HL-60 (cell line): ENCODE measurements around the gene PNPLA2.

ENCODE experiments used
- DNase-seq, 2 experiments: peaks; one replicate each; pipeline ENCODE4 v3.0.0-alpha.2; 2010 to 2020; ENCODE audit warnings: low read depth in 1 of 2, low spot score in 1 of 2
- H3K27ac ChIP-seq: fragments of 250-450 bp; sonication (Bioruptor Pico); replicated peaks from 2 replicates; pipeline ENCODE4 v1.5.1; 2020; ENCODE audit warnings: mild to moderate bottlenecking, moderate library complexity
- H3K27me3 ChIP-seq: fragments of 250-450 bp; sonication (Bioruptor Pico); 2 replicates; pipeline ENCODE4 v1.5.1; 2021; ENCODE audit warnings: mild to moderate bottlenecking, moderate library complexity; ENCODE audit not compliant: insufficient read depth, poor library complexity, severe bottlenecking
- H3K4me3 ChIP-seq: replicated peaks from 2 replicates; pipeline ENCODE4 v1.5.1; 2011; ENCODE audit warnings: mild to moderate bottlenecking, control low read depth, low read length; ENCODE audit not compliant: insufficient read depth
- CTCF ChIP-seq: IDR thresholded peaks from one replicate; pipeline ENCODE4 v1.5.1; 2011; ENCODE audit warnings: low read length, control low read depth, inconsistent platforms; ENCODE audit not compliant: insufficient read depth
- GABPA ChIP-seq: IDR thresholded peaks from 2 replicates; pipeline ENCODE4 v1.6.1; 2012; ENCODE audit warnings: low read depth
- POLR2AphosphoS5 ChIP-seq: IDR thresholded peaks from 2 replicates; pipeline ENCODE4 v1.6.1; 2012; ENCODE audit warnings: low read depth
- SPI1 ChIP-seq: IDR thresholded peaks from 2 replicates; pipeline ENCODE4 v1.6.1; 2012; ENCODE audit warnings: low read depth, mild to moderate bottlenecking, borderline replicate concordance
- TF ChIP-seq, protein P1 (sequence below): IDR thresholded peaks from 2 replicates; pipeline ENCODE4 v1.6.1; 2012; ENCODE audit warnings: low read depth; ENCODE audit not compliant: insufficient replicate concordance

PNPLA2 gene

DNA sequence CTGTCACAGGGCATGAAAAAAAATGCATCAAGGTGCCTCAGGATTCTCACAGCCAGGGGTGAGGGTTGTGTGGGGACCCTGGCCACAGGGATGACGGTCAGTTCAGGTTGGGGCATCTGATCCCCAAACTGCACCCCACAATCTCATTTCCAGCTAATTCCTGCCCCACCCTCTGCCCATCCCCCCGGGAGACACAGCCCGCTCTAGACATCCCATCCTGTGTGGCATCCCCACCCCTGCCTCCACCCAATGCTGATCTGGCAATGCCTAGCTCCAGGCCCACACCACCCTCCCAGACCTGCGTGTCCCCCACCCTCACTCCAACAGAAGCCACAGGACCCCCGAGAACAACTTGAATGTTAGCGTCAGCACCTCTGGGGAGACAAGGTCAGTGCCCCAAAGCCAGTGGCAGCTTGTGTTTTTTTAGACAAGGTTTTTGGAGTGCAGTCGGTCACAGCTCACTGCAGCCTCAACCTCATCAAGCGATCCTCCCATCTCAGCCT, 49.2 kb downstream of the PNPLA2 start:
- Histone ChIP-seq H3K4me3 (no peak overlapping the region), H3K27me3 (peaks cover 1% of the 10 kb centered on the region), H3K27ac (no peak overlapping the region)
- TF ChIP-seq POLR2AphosphoS5 (no peak), SPI1 (no peak), CTCF (no peak), GABPA (no peak)
- TF ChIP-seq, protein P1, sequence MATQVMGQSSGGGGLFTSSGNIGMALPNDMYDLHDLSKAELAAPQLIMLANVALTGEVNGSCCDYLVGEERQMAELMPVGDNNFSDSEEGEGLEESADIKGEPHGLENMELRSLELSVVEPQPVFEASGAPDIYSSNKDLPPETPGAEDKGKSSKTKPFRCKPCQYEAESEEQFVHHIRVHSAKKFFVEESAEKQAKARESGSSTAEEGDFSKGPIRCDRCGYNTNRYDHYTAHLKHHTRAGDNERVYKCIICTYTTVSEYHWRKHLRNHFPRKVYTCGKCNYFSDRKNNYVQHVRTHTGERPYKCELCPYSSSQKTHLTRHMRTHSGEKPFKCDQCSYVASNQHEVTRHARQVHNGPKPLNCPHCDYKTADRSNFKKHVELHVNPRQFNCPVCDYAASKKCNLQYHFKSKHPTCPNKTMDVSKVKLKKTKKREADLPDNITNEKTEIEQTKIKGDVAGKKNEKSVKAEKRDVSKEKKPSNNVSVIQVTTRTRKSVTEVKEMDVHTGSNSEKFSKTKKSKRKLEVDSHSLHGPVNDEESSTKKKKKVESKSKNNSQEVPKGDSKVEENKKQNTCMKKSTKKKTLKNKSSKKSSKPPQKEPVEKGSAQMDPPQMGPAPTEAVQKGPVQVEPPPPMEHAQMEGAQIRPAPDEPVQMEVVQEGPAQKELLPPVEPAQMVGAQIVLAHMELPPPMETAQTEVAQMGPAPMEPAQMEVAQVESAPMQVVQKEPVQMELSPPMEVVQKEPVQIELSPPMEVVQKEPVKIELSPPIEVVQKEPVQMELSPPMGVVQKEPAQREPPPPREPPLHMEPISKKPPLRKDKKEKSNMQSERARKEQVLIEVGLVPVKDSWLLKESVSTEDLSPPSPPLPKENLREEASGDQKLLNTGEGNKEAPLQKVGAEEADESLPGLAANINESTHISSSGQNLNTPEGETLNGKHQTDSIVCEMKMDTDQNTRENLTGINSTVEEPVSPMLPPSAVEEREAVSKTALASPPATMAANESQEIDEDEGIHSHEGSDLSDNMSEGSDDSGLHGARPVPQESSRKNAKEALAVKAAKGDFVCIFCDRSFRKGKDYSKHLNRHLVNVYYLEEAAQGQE: no peak
- DNase-seq: no peak

- Histone ChIP-seq H3K4me3 (no peak overlapping the region), H3K27ac (no peak overlapping the region), H3K27me3 (no peaks in the 10 kb centered on the region)
- no peak for DNase-seq
- TF ChIP-seq SPI1 (no peak), POLR2AphosphoS5 (no peak), CTCF (no peak), GABPA (no peak)
- TF ChIP-seq, protein P1: no peak
These were observed 49.7 kb downstream of the PNPLA2 start for GRCh38 chr11:868394-868793.

DNA sequence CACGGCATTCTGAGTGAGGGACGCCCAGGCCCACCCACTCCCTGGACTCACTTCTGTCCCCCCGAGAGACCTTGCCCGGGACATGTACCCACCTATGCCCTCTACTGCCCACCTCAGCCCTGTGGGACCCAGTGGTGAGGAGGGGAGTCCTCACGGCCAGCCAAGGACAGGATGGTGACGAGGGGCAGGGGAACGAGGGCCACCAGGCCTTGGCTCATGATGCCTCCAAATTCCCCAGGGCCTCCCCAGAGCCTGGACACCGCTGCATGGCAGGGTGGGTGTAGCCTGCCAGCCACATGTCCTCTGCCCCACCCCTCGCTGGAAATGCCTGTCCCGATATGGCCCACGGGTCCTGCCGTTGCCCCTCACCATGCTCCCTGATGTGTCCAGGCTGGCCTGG, 50.1 kb downstream of the PNPLA2 start:
- H3K27ac ChIP-seq: no peak overlapping the region
- TF ChIP-seq GABPA (no peak), POLR2AphosphoS5 (peak; percentile 49)
- no peak for DNase-seq
- H3K4me3 ChIP-seq: no peak overlapping the region
- no peaks in the 10 kb centered on the region for H3K27me3 ChIP-seq

DNA sequence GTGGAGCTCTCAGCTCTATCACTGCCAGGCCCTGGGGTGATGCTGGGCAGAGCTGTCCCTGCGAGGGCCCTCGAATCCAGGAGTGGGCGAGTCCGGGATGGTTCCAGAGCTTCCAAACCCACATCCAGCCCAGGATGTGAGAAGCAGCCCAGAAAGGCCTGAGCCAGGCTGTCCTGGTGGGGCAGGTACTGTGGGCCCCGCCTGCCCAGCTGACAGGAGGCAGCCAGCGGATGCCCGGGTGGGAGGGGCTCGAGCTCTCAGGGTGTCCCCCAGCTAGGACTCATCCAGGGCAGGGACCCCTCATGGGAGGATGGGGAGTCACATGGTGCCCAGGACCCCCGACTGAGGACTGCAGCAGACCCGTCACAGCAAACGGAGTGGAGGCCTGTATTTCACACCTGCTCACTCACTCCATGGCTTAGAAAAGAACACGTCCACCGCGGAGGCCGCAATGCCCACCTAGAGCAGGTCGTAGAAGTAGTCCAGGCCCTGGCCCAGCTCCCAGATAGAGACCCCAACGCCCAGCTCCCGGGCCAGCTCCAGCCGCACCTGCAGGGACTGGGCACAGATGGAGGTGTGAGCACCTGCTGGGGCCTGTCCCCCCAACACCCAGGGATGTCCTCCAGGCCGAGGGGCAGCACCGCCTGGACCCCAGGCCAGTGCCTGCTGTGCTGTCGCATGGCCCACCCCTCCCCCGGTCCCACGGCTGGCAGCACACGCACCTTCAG, 50.8 kb downstream of the PNPLA2 start:
- Histone ChIP-seq H3K4me3 (no peak overlapping the region), H3K27ac (no peak overlapping the region), H3K27me3 (no peaks in the 10 kb centered on the region)
- TF ChIP-seq, protein P1: no peak
- TF ChIP-seq CTCF: no peak
- TF ChIP-seq GABPA: no peak
- 0 out of 2 replicates have a peak, but pooled peaks have one; percentile 14 for TF ChIP-seq POLR2AphosphoS5
- TF ChIP-seq SPI1: no peak
- DNase-seq: no peak
